HG03280 (cell line): ENCODE results near the gene WDR46.
"Not testable (repeated sequence)": the region's sequence is repeated elsewhere in the genome, so short reads cannot be mapped to it uniquely, and the experiment has no call there.

Experiments used
- ATAC-seq: cut with Tn5 transposase; IDR thresholded peaks from one replicate; pipeline ENCODE4 v1.9.1; 2021; ENCODE audit warnings: mild to moderate bottlenecking, moderate library complexity; ENCODE audit not compliant: unreplicated experiment

WDR46 gene

DNA sequence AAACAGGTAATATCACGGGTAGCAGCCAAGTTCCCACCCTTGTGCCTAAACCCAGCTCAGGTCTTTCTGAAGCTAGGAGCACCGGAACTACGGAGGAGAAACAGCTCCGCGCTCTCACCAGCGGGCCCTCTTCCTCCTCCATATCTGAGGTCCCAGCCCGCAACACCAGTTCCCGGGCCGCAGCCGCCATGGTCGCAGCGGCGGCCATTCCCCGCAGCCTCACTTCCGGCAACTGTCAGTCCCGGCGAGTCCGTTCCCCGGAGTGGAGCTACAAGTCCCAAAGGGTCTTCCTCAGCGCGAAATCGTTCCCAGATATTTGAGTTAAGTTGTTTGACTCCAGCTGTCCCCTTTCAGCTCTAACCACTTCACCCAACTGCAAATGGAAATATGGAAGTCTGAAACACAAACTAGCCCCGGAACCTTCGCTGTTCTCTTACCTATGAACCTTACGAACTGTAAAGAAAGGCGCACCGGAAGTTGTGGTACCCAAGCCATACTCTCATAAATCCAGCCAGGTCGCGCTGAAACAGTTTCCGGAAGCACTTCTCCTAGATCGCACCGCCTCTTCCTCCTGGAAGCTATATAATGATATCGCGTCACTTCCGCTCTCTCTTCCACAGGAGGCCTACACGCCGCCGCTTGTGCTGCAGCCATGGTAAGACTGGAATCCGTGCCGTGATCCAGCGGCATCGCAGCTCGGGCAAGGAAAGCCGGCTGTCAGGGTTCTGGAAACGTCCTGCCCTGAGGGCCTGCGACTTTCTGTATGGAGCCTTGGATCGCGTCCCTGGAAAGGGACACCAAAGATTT, 17.4 kb downstream of the WDR46 start, which contains the start of the genes RPS18 and VPS52:
TSS of gene RPS18 (plus strand) at position 608 of the 807 bp plus-strand sequence. CDS start at position 653, 45 bp downstream.
TSS of gene VPS52 (minus strand) at position 409 of the 807 bp plus-strand sequence. CDS start at position 208, 201 bp downstream.
- peak; percentile 83 for ATAC-seq

DNA sequence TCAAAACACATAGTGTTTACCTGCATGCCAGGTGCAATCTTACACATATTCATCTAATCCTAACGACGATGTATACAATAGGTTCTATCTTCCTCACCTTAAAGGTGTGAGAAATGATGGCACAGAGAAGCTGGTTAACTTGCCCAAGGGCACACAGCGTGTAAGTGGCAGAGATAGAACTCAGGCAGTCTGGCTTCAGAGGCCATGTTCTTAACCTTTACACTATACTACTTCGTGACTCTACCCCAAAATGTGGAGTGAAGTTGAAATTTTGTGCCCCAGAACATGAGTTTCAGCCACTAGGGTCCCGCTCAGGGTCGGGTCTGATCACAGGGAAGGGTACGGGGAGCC, 17.9 kb downstream of the WDR46 start:
- no peak for ATAC-seq

DNA sequence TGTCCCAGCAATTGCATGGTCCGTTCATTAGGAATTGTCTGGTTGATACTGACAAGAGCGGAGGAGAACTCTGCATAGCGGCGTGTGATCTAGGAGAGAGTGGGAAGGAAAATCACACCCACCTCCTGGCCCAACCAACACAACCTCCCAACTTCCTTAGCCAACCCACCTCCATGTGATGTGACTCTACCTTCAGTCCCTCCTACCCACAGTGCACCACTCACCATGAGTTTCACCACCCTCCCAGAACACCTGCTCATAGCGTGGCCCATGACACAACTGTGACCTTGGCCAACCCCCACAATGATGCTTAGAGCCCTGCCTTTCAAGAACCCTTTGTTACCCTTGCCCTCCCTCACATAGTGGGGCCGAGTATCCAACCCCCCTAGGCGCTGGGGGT, 25.0 kb downstream of the WDR46 start:
- ATAC-seq = no peak

DNA sequence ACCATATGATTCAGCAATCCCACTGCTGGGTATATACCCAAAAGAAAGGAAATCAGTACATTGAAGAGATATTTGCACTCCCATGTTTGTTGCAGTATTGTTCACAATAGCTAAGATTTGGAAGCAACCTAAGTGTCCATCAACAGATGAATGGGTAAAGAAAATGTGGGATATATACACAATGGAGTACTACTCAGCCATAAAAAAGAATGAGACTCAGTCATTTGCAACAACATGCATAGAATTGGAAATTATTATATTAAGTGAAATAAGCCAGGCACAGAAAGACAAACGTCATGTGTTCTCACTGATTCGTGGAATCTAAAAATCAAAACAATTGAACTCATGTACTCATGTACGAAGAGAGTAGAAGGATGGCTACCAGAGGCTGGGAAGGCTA, 26.5 kb downstream of the WDR46 start:
- ATAC-seq = not testable (repeated sequence)

DNA sequence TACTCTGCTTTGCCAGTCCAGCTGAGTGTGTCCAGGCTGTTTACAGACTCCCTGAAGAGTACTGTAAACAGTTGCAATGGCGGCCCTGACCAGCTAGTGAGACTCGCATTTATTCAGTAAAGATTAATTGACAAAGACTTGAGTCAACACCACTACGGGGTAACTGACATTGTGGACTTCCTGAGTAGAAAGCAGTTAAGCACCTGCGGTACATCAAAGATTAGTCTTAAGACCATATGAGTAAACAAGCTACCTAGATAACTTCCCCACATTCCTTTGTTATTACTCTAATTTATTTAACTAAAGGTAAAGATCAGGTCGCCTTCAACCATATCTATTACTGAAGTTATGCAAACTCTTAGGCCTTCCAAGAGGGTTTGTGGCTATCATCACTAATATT, 30.0 kb downstream of the WDR46 start:
- ATAC-seq = no peak

DNA sequence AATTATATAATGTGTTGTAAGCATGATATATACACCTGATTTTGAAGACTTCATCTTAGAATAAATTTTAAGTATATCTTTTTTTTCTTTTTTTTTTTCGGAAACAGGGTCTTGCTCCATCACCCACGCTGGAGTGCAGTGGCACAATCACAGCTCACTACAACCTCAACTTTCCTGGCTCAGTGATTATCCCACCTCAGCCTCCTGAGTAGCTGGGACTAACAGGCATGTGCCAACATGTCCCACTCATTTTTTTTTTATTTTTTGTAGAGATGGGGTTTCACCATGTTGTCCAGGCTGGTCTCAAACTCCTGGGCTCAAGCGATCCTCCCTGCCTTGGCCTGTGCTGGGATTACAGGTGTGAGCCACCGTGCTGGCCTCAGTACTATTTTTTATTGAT, 34.4 kb downstream of the WDR46 start:
- ATAC-seq = no peak

DNA sequence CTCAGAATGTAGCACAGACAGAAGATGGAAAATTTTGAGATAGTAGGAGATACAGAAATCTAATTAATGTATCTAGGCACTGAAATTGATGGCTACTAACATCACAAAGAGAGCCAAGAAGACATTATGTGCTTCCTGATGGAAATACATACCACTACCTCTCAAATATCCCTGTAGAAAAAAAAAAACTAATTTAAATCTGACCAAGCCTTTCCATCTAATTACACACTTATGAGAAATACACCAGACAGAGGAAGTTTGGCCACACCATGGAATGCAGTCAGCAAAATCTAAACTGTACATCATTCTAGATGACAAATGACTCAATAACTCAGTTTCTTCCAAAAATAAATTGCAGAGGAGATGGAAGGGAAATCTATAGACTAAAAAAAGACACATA, 36.3 kb downstream of the WDR46 start:
- ATAC-seq = no peak

DNA sequence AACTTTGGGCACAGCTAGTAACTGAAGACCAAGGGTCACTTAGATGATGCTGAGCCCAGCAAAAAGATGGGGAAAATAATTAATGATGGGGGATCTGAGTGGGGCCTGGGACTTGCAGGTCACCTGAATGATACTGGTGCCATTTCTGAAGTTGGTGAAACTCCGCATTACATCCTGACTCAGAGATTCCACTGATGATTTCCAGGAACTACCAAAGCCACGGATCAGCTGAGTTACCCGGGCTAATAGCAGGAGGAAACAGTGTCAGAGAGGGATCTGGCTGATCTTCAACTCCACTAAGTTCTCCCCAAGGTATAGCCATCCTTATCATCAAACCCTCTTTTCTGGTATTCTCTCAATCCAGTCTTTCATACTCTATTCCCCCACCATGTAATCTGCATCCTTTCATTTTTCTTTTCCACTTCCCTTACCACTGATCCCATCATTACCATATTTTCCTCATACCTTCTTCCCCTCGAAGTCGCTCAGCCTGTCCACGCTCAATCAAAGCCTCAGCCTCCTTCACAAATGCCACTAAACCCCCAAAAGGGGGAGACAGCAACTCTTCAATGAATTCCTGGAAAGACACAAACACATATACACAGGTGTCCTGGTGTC, 37.5 kb downstream of the WDR46 start:
- no peak for ATAC-seq

DNA sequence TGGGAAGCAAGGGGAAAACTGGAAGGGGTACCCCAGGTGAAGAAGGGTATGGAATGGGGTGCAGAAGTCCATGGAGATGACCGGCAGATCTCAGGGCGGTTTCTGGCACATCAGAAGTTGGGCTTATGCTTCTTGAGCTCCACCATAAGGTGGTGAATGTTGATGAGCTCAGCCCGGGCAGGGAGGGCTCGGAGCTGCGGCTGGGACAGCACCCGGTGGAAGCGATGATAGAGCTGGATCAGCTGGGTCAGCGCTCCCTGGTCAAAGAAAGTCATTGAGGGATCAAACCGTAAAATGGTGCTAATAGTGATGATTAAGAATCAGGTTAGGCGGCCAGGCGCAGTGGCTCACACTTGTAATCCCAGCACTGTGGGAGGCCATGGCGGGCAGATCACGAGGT, 38.3 kb downstream of the WDR46 start:
- no peak for ATAC-seq

DNA sequence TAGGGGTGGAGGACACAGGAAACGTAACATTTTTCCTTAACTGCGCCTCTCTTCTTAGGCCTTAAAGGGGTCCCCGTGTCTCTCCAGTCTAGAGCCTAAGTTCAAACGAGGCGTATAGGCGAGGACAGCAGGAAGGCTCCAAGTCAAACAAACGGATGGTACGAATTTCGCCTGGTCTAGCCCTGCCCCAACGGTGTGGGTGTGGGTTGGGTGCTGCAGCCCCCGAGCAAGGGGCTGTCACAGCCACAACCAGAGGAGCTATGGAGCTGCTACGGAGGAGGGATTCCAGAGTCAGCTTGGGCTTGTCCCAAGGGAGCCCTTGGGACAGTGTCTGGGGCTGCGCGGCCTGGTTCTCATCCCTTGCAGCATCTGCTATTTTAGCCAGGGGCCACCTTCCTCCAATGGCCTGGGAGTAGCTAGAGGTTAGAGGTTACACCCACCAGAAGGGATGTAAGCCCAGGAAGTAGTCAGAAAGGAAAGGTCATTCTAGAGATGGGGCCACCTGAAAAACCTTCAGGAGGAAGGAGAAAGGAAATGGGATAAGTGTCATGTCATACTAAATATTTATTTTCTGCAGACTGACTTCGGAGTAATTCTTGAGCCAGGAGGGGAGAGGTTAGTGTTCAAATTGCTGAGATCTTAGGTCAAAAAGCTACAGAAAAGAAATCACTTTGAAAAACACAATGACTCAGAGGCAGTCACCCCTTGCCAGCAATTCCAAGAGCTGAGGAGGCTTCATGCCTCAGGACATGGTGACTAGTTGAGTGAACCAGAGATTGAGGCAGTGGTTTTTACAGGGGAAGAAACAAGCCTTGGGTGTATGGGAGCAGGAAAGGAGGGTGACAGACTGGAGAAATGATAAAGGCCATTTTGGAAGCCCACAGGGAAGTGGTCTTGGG, 39.1 kb downstream of the WDR46 start:
- no peak for ATAC-seq

DNA sequence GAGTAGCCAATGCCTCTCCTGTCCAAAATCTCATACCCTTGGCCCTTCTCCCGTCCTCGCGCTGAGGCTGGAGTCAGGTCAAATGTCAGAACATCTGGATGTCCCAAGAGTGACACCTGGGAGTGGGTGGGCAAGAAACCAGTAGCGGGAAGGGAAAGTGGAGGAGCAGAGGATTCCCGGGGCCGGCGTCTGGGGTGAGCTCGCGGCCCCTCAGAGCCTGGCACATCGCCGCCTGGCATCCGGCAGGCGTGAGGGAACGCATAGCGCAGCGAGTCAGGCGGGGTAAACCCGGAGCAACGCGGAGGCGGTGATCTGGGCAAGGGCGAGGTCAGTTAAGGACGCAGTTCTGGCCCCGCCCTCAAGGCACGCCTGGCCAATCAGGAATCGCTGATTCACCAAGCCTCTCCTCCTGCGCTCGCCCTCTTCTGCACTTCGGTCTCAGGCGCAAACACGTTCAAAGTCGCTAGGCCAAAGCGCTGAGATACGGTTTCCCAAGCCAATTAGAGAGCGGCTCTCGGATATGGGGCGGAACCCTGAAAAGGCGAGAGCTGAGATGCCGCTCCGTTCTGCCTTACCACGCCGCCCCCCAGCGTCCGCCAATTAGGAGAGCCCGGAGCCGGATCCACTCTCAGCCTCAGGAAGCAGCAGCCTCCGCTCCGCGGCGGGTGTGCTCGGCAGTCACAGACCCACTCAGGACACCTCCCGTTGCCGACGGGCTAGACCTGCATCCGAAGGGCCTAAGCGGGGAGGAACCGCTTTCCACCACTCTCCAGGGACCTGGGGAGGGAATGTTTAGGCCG, 39.9 kb downstream of the WDR46 start:
- peak; percentile 85 for ATAC-seq

DNA sequence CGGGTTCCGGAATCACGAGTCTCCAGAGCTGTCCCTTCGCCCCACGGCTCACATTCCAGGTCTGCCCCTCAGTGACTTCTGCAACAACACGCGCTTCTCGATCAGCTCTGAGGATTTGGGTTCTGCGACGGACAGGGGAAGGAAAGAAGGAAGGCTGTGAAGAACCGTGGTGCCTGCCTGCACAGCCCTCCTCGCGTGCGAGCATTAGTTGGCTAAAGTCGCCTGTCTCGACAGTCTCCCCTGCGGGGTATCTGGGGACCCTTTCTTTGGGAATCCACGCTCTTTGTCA, 40.5 kb downstream of the WDR46 start:
- no peak for ATAC-seq

DNA sequence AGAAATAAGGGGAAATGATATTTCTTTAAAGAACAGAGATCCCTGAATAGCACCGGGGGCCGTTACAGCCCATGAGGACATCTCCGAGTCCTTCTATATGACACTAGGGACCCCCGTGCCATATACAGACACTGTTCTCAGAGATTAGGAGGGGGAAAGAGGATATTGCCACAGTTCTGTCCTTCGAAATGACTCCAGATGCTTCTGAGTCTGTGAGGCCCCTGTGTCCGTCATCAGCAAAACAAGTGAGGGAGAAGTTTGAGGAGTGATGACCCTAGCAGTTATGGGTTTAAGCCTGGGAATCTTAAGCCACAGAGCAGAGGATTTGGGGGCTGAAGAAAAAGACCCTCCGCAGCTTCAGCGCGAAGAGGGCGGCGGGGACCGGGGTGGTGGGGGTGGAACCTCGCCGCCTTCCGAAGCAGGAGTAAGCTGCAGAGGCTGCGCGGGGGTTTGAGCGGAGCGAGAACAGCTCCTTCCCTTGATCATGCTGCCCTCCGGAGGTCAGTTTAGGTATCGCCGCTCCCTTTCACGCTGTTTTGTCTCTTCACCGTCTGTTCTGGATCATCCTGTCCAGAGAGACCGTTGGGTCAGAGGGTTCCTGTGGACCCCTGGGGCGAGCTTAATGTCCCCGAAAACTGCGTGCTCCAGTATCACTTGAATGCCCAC, 40.9 kb downstream of the WDR46 start:
- peak; percentile 30 for ATAC-seq

DNA sequence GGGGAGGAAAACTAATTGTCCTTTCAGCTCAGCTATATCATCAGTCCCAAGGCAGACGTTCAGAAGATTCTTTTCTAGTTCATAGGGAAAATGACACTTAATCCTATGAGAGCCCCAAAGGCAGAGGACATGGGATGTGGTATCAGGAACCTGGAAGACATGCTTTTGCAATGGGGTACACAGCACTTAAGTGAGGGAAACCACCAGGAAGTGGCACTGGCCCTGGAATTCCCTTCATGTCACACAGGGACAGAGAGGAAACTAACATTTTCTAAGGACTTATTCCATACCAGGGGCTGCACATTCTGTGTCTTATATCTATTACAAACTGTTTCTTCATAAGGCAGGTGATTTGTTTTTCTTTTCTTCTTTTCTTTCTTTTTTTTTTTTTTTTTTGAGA, 45.6 kb downstream of the WDR46 start:
- ATAC-seq = no peak

DNA sequence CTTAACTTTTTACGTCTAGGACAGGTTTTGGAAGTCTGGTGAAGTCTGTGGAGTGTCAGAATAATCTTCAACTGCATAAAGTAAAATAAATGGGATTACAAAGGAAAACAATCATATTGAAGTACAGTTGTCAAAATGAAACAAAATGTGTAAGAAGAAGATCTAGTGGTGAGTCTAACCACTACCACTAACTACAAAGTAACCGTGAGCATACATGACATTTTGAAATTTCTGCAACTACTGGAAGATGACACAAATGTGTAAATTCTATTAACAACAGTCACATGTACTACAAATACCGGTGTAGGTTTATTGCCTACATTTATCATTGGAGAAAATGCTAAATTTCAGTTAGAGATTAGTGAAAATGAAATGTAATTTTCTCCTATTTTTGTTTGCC, 47.1 kb downstream of the WDR46 start:
- ATAC-seq = no peak

DNA sequence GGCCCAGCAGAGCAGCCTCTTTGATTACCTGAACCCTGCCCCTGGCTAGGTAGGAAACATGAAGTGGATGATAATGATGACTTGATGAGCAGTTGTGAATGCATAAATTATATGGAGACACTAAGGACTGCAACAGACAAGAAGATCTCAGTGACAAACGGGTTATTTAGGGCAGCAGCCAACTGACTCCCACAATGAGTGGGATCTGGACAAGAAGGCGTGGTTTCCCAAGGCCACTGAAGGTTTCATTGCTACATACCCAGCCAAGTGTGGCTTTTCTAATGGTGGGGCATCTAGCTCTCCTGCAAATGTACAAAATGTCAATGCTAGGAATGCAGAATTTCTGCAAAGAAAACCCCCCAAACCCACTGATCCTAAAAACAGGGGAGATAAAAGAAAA, 51.3 kb downstream of the WDR46 start:
- ATAC-seq = no peak

DNA sequence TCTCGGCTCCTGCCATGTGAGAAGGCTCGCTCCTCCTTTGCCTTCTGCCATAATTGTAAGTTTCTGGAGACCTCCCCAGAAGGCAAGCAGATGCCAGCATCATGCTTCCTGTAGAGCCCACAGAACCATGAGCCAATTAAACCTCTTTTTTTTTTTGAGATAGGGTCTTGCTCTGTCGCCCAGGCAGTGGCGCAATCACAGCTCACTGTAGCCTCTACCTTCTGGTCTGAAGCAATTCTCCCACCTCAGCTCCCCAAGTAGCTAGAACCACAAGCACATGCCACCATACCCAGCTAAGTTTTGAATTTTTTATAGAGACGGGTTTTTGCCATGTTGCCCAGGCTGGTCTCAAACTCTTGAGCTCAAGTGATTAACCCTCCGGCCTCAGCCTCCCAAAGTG, 52.2 kb downstream of the WDR46 start:
- ATAC-seq = no peak

DNA sequence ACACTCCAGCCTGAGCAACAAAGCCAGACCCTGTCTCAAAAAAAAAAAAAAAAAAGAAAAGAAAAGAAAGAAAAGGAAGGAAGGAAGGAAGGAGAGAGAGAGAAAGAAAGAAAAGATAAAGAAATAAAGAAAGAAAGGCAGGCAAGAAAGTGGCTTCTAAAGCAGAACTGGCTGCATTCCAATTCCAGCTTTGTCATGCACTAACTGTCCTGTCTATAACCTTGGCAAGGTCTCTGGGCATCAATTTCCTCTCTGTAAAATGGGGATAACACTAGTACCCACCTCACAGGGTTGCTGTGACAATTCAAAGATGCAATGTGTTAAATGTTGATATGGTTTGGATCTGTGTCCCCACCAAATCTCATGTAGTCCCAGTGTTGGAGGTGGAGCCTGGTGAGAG, 52.7 kb downstream of the WDR46 start:
- ATAC-seq = no peak

DNA sequence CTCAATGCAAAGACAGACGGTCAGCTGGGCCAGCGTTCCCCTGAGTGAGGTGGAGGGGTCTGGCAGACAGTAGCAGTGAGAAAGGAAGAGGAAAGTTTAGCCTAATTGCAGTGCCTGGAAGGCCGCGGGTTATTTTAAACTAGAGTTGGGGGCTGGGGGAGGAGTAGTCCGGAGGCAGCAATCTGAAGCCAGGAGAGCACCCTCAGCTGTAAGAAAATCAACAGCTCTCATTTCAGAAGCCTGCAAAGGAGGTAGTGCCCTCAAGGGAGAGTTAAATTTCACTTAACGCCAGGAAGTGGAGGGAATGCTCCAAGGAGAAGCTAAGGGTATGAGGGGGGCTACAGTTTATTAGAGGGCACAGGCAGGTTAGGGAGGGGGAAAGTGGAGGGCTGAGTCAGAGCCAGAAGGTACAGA, 53.8 kb downstream of the WDR46 start:
- ATAC-seq = no peak
